Neural cell (in vitro differentiated cells): ENCODE results near the gene ZNF555. TPM values are rescaled to one million over a fixed set of nuclear protein-coding genes. Genes with fewer than 3 reads are reported as not detected.

ENCODE experiments used
- H2AFZ ChIP-seq: fragments of 200-600, 300-800 bp; sonication (generic), shearing (Covaris generic); 2 replicates; pipeline ENCODE4 v1.6.0; 2014; ENCODE audit warnings: low read depth, mild to moderate bottlenecking, antibody characterized with exemption, low read length, moderate library complexity
- H3F3A ChIP-seq: fragments of 200-600 bp; shearing (Covaris generic); 2 replicates; pipeline ENCODE4 v1.6.1; 2016; ENCODE audit warnings: mild to moderate bottlenecking, moderate library complexity, mixed read lengths, antibody characterized with exemption, low read length; ENCODE audit not compliant: insufficient read depth, poor library complexity, severe bottlenecking
- H3K27ac ChIP-seq: fragments of 200-600, 300-800 bp; sonication (generic), shearing (Covaris generic); 2 replicates; pipeline ENCODE4 v1.5.1; 2014; ENCODE audit warnings: mild to moderate bottlenecking, low read length, moderate library complexity
- H3K27me3 ChIP-seq: fragments of 300-800, 200-600 bp; sonication (generic), shearing (Covaris generic); 2 replicates; pipeline ENCODE4 v1.6.0; 2014; ENCODE audit warnings: mild to moderate bottlenecking, low read depth, low read length, moderate library complexity; ENCODE audit not compliant: insufficient read depth
- H3K36me3 ChIP-seq: fragments of 300-800, 200-600 bp; sonication (generic), shearing (Covaris generic); 2 replicates; pipeline ENCODE4 v1.5.1; 2014; ENCODE audit warnings: mild to moderate bottlenecking, antibody characterized with exemption, low read length, moderate library complexity; ENCODE audit not compliant: insufficient read depth
- H3K4me2 ChIP-seq: fragments of 300-800, 200-600 bp; sonication (generic), shearing (Covaris generic); 2 replicates; pipeline ENCODE4 v1.6.0; 2014; ENCODE audit warnings: mild to moderate bottlenecking, low read length
- H3K4me3 ChIP-seq: fragments of 300-800, 200-600 bp; sonication (generic), shearing (Covaris generic); 2 replicates; pipeline ENCODE4 v1.5.1; 2014; ENCODE audit warnings: mild to moderate bottlenecking, low read length, moderate library complexity
- H3K79me2 ChIP-seq: fragments of 200-600 bp; shearing (Covaris generic); replicated peaks from 2 replicates; pipeline ENCODE4 v1.6.0; 2014; ENCODE audit warnings: mild to moderate bottlenecking, low read length, moderate library complexity; ENCODE audit not compliant: insufficient read depth
- H3K9ac ChIP-seq: fragments of 300-800, 200-600 bp; sonication (generic), shearing (Covaris generic); 2 replicates; pipeline ENCODE4 v1.6.1; 2016; ENCODE audit warnings: mild to moderate bottlenecking, low read length, mixed read lengths
- H3K9me2 ChIP-seq: fragments of 200-600 bp; shearing (Covaris generic); 2 replicates; pipeline ENCODE4 v1.6.1; 2016; ENCODE audit warnings: mild to moderate bottlenecking, low read length, mixed read lengths; ENCODE audit not compliant: insufficient read depth
- H3K9me3 ChIP-seq: fragments of 200-600, 300-800 bp; sonication (generic), shearing (Covaris generic); 2 replicates; pipeline ENCODE4 v1.6.1; 2016; ENCODE audit warnings: mild to moderate bottlenecking, mixed run types, low read length, moderate library complexity, mixed read lengths
- H4K20me1 ChIP-seq: fragments of 200-600 bp; shearing (Covaris generic); 2 replicates; pipeline ENCODE4 v1.6.1; 2016; ENCODE audit warnings: mild to moderate bottlenecking, mixed run types; ENCODE audit not compliant: insufficient read depth
- EP300 ChIP-seq: fragments of 450-650 bp; conservative IDR thresholded peaks from 2 replicates; pipeline ENCODE4 v1.6.1; 2014; ENCODE audit warnings: antibody characterized with exemption, mild to moderate bottlenecking, moderate library complexity; ENCODE audit not compliant: poor library complexity, severe bottlenecking
- EZH2 ChIP-seq: fragments of 200-600, 300-800 bp; shearing (Covaris generic), sonication (generic); IDR thresholded peaks from 2 replicates; pipeline ENCODE4 v1.6.1; 2014; ENCODE audit warnings: antibody characterized with exemption, low read length, borderline replicate concordance, mild to moderate bottlenecking; ENCODE audit not compliant: insufficient read depth, poor library complexity, severe bottlenecking
- MXI1 ChIP-seq: fragments of 450-650 bp; conservative IDR thresholded peaks from 2 replicates; pipeline ENCODE4 v1.6.1; 2014; ENCODE audit warnings: antibody characterized with exemption, mild to moderate bottlenecking; ENCODE audit not compliant: poor library complexity, severe bottlenecking
- POLR2AphosphoS5 ChIP-seq: IDR thresholded peaks from 2 replicates; pipeline ENCODE4 v1.6.1; 2012
- RAD21 ChIP-seq: fragments of 450-650 bp; conservative IDR thresholded peaks from 2 replicates; pipeline ENCODE4 v1.6.1; 2014; ENCODE audit warnings: antibody characterized with exemption, mild to moderate bottlenecking, moderate library complexity
- SMC3 ChIP-seq: fragments of 450-650 bp; conservative IDR thresholded peaks from 2 replicates; pipeline ENCODE4 v1.6.1; 2014; ENCODE audit warnings: antibody characterized with exemption, mild to moderate bottlenecking, moderate library complexity; ENCODE audit not compliant: poor library complexity
- TAF1 ChIP-seq: IDR thresholded peaks from 2 replicates; pipeline ENCODE4 v1.6.1; 2012; ENCODE audit warnings: low read depth
- polyA plus RNA-seq: library from polyadenylated mRNA; depleted of rRNA; stranded (reverse); fragments of >200 nt; gene quantifications from 2 replicates; pipeline ENCODE4 v1.2.3, GENCODE V29; 2014
- TF ChIP-seq, protein P1 (sequence below): IDR thresholded peaks from 2 replicates; pipeline ENCODE4 v1.6.1; 2012; ENCODE audit warnings: borderline replicate concordance
- TF ChIP-seq, protein P2 (sequence below): fragments of 450-650 bp; IDR thresholded peaks from 2 replicates; pipeline ENCODE4 v1.5.1; 2014; ENCODE audit warnings: antibody characterized with exemption, mild to moderate bottlenecking, moderate library complexity; ENCODE audit not compliant: poor library complexity, severe bottlenecking

ZNF555 gene
- polyA plus RNA-seq, 1 donor from 2014 or later: 6.5 TPM

DNA sequence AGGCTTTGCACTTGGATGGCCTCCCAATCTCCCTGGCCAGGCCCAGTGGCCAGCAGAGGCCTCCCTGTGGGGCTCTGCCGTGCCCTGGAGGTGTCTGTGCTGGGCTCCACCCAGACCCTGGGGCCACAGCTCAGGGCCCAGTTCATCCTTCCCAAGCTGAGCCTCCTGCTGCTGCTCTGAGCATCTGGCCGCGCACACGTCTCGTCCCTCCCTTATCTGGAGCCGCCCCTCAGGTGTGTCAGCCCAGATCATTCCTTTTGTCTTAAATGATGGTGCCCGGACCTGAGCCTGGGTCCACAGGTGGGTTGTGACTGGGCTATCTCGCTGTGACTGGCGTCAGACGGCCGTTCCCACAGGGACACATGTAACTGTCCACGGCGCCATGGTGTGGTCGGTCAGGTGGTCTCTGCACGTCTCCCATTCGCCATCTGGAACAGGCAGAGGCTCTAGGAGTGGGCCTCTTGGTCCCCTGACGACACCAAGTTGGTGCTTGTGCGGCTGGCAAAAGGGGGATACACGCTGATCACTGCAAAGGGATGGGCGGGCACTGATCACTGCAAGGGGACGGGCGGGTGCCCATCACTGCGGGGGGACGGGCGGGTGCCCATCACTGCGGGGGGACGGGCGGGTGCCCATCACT lies 35.9 kb upstream of the ZNF555 start:
- Histone ChIP-seq H3K9ac (no peak overlapping the region), H2AFZ (no peak overlapping the region), H3F3A (no peaks in the 10 kb centered on the region), H3K9me3 (no peaks in the 10 kb centered on the region), H3K4me3 (no peak overlapping the region), H3K9me2 (no peaks in the 10 kb centered on the region), H3K4me2 (no peak overlapping the region), H3K79me2 (no peaks in the 10 kb centered on the region), H3K36me3 (no peaks in the 10 kb centered on the region), H3K27me3 (no peaks in the 10 kb centered on the region), H3K27ac (no peak overlapping the region), H4K20me1 (no peaks in the 10 kb centered on the region)
- TF ChIP-seq, protein P1, sequence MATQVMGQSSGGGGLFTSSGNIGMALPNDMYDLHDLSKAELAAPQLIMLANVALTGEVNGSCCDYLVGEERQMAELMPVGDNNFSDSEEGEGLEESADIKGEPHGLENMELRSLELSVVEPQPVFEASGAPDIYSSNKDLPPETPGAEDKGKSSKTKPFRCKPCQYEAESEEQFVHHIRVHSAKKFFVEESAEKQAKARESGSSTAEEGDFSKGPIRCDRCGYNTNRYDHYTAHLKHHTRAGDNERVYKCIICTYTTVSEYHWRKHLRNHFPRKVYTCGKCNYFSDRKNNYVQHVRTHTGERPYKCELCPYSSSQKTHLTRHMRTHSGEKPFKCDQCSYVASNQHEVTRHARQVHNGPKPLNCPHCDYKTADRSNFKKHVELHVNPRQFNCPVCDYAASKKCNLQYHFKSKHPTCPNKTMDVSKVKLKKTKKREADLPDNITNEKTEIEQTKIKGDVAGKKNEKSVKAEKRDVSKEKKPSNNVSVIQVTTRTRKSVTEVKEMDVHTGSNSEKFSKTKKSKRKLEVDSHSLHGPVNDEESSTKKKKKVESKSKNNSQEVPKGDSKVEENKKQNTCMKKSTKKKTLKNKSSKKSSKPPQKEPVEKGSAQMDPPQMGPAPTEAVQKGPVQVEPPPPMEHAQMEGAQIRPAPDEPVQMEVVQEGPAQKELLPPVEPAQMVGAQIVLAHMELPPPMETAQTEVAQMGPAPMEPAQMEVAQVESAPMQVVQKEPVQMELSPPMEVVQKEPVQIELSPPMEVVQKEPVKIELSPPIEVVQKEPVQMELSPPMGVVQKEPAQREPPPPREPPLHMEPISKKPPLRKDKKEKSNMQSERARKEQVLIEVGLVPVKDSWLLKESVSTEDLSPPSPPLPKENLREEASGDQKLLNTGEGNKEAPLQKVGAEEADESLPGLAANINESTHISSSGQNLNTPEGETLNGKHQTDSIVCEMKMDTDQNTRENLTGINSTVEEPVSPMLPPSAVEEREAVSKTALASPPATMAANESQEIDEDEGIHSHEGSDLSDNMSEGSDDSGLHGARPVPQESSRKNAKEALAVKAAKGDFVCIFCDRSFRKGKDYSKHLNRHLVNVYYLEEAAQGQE: no peak
- no peak for TF ChIP-seq SMC3
- no peak for TF ChIP-seq EP300
- TF ChIP-seq POLR2AphosphoS5: no peak
- TF ChIP-seq, protein P2, sequence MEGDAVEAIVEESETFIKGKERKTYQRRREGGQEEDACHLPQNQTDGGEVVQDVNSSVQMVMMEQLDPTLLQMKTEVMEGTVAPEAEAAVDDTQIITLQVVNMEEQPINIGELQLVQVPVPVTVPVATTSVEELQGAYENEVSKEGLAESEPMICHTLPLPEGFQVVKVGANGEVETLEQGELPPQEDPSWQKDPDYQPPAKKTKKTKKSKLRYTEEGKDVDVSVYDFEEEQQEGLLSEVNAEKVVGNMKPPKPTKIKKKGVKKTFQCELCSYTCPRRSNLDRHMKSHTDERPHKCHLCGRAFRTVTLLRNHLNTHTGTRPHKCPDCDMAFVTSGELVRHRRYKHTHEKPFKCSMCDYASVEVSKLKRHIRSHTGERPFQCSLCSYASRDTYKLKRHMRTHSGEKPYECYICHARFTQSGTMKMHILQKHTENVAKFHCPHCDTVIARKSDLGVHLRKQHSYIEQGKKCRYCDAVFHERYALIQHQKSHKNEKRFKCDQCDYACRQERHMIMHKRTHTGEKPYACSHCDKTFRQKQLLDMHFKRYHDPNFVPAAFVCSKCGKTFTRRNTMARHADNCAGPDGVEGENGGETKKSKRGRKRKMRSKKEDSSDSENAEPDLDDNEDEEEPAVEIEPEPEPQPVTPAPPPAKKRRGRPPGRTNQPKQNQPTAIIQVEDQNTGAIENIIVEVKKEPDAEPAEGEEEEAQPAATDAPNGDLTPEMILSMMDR: no peak

DNA sequence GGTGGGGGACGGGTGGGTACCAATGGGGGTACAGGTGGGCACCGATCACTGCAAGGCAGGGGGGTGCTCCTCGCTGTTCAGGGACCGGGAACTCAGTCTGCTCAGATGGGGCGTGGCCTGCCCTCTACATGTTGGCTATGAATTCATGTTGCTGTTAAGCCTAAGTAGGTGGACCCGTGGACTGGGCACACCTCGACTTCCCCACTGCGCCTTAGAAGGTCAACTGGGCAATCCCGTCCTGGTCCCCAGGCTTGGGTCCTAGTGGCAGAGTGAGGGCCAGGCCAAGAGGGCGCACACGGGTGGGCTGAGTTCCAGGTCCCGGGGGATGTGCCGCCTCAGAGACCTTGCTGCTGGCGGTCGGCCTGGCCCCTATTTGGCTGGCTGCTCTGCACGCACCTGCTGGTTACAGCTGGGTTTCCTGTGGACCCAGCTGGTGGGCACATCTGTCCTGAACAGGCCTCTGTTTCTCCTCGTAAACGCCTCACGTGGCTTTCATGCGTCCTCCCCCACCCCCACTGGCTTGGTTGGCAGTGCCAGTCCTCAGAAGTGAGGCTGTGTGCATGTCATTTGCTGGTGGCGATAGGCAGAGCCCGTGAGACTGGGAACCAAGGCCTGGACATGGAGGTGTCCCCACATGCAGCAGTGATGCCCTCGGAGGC lies 35.2 kb upstream of the ZNF555 start:
- Histone ChIP-seq H3K79me2 (no peaks in the 10 kb centered on the region), H3K4me2 (no peak overlapping the region), H2AFZ (no peak overlapping the region), H3K9me3 (no peaks in the 10 kb centered on the region), H4K20me1 (no peaks in the 10 kb centered on the region), H3K4me3 (no peak overlapping the region), H3F3A (no peaks in the 10 kb centered on the region), H3K27ac (no peak overlapping the region), H3K36me3 (no peaks in the 10 kb centered on the region), H3K9ac (no peak overlapping the region), H3K27me3 (no peaks in the 10 kb centered on the region), H3K9me2 (no peaks in the 10 kb centered on the region)
- no peak for TF ChIP-seq POLR2AphosphoS5
- TF ChIP-seq TAF1: no peak
- TF ChIP-seq EZH2: no peak
- TF ChIP-seq EP300: no peak
- no peak for TF ChIP-seq SMC3
- TF ChIP-seq MXI1: no peak
- TF ChIP-seq RAD21: no peak
- TF ChIP-seq, protein P2: no peak
- TF ChIP-seq, protein P1: no peak
